HG03439 (cell line): ENCODE data around the gene PAPPA2.

Source experiments
- ATAC-seq: cut with Tn5 transposase; IDR thresholded peaks from one replicate; pipeline ENCODE4 v1.9.1; 2021; ENCODE audit warnings: mild to moderate bottlenecking, moderate library complexity; ENCODE audit not compliant: unreplicated experiment

The PAPPA2 gene

GRCh38 chr1:176843352-176844297, 380.6 kb downstream of the PAPPA2 start:
- no peak for ATAC-seq

DNA sequence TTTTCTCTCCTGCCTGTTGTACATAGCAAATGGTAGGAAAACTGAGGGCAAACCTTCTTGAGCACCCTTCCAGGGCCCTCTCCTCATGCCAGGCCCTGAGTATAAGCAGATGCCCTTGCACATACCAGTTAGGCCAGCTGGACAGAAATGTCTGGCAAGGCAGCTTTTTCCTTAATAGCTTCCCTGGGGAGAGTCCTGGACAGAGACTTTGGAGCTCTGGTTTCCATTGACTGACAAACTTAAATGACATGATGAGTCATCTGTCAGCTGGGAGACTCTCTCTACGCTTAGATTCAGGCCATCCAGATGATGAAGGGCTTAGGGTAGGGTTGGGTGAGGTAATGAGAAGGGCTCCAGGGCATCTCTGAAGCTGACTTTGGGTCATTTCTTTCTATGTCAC, 384.1 kb downstream of the PAPPA2 start:
- ATAC-seq = no peak

GRCh38 chr1:176849281-176849680, 386.3 kb downstream of the PAPPA2 start:
- no peak for ATAC-seq

DNA sequence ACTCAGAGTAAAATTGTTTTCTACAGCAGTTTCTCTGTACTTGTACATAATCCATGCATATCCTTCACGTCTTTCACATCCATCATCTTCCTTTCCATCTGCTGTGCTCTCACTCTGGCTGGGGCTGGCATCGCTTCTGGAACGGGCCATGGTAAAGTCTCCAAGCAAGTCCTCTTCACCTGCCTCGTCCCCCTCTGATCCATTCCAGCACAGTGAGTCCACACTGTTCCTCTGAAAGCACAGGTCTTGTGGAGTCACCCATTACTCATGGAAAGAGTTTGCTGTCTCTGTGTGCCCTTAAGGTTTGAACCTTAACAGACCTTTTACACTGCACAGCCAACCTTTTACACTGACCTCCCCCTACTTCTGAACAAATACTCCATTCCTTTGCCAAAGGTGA, 387.9 kb downstream of the PAPPA2 start:
- ATAC-seq = no peak

GRCh38 chr1:176852124-176852523, 389.1 kb downstream of the PAPPA2 start:
- no peak for ATAC-seq

DNA sequence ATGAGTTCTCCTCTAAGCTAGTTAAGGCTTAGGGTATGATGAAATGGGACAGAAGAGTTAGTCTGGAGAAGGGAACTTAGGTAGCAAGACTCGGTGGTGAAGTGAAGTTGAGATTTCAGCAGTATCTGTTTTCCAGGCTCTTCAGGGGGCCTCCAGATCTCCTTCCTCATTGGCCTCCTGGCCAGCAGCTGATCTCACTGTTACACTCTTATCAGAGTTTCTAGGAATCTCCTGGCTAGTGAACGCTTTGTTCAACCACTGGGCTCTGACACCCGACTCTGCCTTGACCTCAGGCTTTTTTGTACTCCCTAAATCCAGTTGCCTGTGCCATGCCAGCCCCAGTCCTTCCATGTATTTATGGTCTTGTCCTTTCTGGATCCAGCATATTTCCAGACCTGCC, 390.5 kb downstream of the PAPPA2 start:
- no peak for ATAC-seq

DNA sequence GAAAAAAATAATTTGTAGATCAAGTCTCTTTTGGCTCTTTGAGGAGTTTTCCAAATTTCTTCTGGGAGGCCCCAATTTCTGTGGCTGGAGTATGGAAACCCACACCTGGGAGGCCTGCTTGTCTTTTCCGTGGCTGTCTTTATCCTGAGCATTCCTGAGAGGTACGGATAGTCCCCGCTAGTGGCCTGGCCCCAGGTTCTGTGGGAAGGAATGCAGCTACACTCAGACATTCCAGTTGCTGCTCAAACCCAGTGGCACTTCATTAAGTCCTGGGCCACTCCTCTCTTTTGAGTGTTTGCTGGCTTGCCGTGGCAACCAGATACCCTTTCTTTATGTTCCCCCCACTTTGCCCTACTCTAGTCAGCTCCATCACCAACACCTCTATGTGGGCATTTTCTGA, 391.1 kb downstream of the PAPPA2 start:
- no peak for ATAC-seq

DNA sequence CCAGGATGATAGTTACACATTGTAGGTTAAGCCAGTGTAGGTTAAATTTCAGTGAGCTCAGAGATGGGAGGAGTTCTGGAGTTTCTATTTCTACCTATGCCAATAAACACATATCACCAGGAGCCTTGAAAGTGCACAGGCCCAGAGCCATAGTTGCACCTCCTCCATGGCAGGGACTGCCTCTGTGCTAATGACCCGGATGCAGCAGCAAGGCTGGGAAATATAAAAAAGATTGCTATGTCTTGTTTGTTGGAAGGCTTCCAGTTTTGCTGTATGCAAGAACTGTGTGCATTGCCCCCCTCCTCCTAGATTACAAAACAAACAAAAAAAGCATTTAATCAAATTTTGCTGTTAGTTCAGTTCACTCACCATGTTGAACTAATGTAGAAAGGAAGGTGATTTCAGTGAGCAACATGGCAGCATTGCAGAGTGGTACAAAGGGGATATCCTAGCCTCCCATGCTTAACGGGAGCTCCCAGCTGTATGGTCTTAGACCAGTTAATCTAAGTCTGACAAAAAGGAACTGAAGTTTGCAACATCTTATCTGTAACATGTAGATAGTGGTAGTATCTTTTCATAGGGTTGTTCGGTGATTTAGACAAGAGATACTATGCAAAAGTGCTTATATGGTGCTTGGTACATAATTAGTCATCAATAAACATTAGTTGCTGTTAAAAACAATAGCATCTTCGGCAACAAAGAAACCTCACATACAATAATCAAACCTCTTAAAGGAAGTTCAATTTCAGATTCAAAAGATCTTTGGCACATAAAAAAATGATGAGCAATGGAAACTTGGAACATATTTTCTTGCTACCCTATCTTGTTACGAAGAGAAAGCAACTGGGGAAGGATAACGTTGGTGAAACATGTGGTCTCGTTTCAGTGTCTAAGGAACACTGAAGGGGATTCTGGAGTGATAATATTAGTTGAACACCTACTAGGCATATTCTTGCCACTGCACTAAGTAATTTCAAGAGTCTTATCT, 392.1 kb downstream of the PAPPA2 start:
- ATAC-seq = no peak

DNA sequence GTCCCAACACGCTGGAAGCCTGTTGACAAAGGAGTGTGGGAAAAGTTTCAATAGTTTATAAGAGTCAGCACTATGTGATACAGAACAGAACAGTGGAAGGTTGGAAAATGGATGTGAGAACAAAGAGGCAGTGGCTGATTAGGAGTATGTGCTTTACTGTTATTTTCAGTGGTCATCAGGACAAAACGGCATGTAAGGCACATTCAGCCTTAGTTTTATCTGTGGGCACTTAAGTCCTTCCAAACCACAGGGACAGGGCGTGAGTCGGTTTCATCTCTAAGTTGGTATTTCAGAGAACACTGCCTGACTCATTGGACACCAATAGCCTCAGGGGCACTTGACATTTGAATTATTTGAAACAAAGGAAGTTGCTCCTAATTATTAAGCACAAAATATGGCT, 394.7 kb downstream of the PAPPA2 start:
- ATAC-seq = no peak

DNA sequence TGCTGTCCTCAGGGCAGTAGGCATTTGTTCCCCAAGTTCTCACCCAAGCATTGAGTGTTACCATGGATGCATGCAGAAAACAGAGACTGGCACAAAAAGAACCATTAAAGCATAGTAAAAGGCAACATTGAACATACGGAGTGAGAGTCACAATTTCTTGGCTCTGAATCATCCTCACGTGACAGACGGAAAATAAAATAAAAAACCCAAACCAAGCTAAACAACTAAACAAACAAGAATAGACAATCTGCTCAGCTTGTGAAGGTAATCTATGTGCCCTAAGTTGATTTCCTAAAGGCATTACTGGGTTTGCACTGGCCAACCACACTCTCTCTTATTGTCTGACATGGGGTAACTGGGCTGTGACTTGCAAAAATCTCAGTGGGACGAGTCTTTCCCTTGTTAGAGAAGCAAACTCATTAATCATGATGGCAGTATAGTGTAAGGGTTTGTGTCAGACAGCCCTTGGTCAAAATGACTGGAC, 395.5 kb downstream of the PAPPA2 start:
- no peak for ATAC-seq

DNA sequence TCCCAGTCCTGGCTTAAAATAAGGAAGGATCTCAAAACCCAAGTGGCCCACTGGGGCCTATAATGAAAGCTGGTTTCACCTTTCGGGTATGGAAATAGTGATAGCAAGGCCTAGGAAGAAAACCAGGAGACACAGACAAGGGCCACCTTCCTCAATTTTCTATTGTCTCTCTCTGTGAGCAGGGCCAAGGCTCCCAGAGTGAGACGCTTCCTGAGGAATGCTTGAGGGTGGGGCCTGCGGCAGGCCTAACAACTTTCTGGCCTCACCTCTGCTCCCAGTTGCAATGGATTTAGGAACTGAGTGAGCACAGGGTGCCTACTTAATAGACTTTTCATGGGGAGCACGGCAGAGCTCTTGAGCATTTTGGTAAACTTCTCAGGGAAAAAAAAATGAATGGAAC, 400.6 kb downstream of the PAPPA2 start:
- no peak for ATAC-seq

- ATAC-seq = no peak
Measured at GRCh38 chr1:176864211-176864610, 401.2 kb downstream of the PAPPA2 start.

- ATAC-seq = no peak
Measured at GRCh38 chr1:176866011-176866714, 403.2 kb downstream of the PAPPA2 start.

GRCh38 chr1:176869577-176869976, 406.6 kb downstream of the PAPPA2 start:
- no peak for ATAC-seq

- ATAC-seq = no peak
Measured at GRCh38 chr1:176876966-176877515, 414.1 kb downstream of the PAPPA2 start.

GRCh38 chr1:176877557-176877956, 414.6 kb downstream of the PAPPA2 start:
- ATAC-seq = no peak

GRCh38 chr1:176878750-176879536, 416.0 kb downstream of the PAPPA2 start:
- ATAC-seq = no peak

DNA sequence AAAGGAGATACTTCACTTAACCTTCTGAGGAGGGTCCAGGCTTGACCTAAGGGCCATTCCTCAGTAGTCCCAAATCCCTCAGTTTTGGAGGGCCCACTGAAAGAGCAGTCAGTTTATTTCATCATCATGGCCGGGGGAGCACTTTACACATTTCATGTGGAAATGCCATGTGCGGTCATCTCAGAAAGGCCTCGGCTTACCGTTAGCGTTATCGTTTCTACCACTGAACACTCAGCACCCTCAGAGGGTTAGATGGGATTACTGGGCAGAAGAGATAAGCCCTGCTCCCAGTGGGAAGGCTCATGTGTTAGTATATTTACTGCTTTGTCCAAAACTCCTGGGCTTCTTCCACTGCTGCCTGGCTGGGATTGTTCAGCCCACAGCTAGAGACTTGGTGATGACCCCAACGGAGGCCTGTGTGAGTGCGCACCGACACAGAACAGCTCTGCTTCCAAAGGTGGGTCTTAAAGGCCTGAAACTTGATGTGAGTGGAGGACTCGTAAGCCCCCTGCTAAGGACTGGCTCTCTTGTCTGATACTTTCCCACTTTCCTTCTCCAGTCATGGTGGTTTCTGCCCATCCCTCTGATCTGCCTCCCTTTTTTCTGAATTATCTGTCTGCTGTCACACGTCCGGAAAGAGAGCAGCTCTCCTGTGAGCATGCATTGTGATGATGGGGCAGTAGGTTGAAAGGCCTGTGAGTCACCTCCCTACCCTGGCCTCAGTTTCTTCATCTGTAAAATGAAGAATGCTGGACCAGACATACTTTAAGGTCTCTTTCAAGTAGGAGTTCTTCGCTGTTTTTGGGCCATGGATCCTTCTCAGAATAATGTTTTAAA, 417.0 kb downstream of the PAPPA2 start:
- ATAC-seq = no peak
